ENCODE measurements around the gene FOSB.
A peak's percentile ranks its signal among the peaks of the same experiment; 100 is the strongest.
"Not testable (repeated sequence)": the region's sequence is repeated elsewhere in the genome, so short reads cannot be mapped to it uniquely, and the experiment has no call there.

The FOSB gene

DNA sequence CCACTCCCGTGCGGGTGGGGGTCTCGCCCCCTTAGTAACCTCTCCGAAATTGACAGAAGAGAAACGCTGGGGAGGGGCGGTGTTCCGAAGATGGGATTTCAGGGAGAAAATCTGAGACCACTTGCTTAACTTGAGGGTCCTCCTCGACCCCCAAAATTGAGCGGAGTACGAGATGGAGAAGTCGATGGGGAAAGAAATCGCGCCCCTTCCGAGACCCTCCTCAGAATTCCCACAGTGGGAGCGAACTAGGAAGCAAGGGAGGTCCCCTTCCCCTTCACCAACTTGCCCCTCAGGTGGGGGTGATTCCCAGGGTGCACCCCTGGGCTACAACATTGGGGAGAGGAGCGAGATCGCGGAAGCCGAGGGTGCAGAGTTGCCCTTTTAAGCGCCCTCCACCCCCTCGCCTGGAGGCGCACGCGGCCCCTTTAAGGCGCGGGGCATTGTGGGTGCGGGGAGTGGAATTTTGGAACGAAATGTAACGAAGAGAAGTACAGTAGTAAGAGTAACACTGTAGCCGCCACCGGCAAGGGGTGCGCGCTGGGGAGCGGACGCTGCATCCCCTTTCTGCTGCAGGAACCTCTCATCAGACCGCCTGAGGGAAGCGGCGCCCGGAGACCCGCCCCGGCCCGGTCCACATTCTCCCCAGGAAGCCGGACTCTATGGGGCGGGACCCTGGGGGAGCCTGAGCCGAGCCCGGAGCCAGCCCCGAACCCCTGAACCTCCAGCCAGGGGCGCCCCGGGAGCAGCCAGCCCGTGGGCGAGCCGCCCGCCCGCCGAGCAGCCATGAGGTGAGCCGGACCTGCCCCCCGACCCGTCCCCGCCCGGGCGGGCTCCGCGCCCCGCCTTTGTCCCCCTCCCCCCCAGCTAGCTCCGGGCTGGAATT lies 39.4 kb downstream of the FOSB start, which contains the start of gene VASP:
VASP (plus strand) TSS at position 491 of the 883 bp plus-strand sequence; CDS start at position 784, 293 bp downstream.
- peak; percentile 82 to 95 (median 87) for DNase-seq

DNA sequence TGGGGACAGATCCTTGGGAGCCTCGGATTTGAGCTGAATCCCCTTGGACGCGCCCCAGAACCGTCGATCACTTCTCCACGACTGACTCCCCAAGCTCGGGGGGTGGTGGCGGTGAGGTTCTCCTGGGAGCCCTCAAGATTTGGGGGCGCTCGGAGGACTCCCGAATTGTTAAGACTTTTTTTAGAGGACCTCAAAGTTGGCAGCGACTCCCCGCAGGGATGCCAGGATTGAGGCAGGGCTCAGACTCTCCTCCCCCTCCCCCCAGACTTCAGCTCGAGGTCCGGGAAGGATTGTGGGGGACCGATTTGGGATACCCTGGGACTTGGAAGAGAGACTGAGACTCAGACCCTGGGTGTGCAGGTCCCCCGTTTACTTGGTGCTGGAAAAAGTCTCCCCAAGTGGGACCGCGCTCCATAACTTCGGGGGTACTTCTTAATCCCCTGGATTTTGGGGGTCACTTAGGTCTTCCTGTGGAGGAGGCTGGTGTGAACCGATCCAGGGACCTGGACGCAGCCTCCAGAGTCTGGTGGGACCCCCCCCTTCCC lies 40.1 kb downstream of the FOSB start:
- no peak for DNase-seq

DNA sequence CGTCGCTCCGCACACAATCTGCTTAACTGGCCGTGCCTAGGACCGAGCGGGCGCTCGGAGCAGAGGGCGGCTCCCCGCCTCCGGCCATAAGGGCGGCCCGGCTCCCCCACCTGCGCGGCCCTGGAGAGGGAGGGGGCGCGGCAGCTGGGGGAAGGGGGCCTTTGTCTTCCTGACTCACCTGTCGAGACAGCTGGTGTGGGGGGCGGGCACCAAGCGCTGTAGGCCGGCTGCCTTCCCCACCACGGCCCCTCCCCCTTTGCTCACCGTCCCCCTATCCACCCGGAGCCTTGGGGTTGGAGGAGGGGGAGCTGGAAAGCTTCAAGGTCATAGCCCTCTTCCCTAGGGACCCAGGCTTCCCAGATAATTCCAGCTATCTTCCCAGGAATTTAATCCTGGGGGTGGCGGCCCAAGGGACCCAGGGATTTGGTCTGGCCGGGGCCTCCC lies 40.6 kb downstream of the FOSB start:
- DNase-seq = peak in 3 of 5 donors; percentile 29 to 45 (median 36)

DNA sequence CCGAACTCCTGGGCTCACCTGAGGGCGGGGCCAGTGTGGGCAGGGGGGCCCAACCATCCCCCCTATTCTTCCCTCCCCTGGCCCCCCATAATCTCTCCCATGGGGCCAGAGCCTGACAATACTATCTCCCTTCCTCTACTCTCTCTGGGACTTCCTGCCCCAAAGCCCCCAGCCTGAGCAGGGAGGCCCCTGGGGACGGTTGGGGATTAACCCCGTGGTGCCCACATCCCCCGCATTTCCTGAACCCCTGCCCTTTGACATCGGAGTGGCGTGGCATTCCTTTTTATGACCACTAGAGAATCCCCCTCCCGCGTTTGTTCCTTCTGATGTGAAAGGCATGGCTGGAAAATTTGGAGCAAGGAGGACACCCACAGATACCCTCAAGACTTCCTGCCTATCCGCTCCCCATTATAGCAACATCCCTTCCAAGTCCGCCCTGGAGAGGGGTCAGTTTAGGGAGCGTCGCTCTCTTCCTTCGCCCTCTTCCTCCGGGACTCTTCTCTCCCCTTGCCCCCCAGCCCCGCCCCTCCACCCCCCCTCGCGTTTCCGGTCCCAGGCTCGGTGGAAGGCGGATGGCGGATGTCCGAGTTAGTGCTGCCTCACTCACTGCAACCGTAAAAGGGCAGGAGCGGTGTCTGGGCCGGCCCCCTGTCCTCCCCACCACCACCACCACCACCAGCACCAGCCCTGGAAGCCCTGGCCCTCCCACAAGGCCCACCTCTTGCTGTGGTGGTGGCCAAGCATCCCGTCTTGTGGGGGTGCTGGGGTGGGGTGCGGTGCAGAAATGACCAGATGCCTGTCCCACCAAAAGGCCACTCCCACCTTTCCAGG lies 41.3 kb downstream of the FOSB start:
- DNase-seq = peak in 1 of 5 donors; percentile 66

DNA sequence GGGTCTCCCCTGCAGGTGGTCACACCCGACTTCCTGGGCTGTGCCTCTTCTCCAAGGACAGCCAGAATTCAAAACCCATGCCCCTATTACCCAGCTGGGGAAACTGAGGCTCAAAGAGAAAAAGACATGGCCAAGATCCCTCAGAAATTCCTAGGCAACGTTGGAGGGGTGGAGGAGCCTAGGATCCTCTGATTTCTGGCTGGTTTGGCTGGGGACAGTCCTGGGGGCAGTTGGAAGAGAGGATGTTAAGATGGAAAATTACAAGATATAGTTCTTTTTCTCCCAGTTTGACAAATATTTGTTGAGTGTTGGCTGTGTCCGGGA lies 41.9 kb downstream of the FOSB start:
- DNase-seq = no peak

DNA sequence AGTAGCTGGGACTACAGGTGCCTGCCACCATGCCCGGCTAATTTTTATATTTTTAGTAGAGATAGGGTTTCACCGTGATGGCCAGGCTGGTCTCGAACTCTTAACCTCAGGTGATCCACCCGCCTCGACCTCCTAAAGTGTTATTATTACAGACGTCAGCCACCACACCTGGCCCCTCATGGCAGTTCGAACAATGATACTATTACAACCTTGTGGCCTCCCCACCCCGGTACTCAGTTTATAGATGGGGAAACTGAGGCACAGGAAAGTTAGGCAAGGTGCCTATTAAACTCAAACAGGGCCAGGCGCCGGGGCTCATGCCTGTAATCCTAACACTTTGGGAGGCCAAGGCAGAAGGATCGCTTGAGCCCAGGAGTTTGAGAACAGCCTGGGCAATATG lies 42.6 kb downstream of the FOSB start:
- not testable (repeated sequence) for DNase-seq

DNA sequence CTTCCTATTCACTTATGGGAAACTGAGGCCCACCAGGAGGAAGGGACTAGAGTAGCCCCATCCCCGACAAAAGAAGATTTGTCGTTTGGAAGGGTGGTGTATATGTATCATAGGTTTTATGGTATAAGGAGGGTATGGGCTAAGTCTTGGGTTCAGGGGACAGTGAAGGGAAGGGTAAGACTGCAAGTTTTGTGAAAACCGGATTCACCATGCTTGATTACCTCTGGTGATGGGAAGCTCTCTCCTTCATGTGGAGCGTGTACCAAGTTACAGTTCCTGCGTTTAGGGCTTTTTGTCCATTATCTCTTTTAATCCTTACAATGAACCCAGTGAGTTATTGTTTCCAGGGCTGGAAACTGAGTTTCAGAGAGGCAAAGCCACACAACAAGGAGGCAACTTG lies 43.3 kb downstream of the FOSB start:
- no peak for DNase-seq

DNA sequence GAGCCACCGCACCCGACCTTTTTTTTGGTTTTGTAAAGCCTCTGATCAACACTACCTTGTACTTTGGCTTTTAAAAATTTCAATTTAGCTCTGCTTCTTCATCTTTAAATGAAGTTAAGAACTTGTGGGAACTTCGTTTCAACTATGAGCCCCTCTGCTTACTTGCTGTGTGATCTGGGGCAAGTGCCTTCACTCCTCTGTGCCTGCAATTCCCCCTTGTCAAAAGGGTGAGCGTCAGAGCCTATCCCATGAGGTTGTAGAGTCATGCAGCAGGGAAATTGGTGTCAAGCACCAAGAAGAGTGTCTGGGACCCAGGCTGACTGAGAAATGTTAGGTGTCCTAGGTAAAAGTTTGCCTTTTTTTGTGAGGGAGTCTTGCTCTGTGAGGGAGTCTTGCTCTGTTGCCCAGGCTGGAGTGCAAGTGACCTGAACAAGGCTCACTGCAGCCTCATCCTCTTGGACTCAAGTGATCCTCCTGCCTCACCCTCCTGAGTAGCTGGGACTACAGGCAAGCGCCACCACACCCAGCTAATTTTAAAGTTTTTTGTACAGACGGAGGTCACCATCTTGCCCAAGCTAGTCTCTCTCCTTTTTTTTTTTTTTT lies 45.2 kb downstream of the FOSB start:
- no peak for DNase-seq

DNA sequence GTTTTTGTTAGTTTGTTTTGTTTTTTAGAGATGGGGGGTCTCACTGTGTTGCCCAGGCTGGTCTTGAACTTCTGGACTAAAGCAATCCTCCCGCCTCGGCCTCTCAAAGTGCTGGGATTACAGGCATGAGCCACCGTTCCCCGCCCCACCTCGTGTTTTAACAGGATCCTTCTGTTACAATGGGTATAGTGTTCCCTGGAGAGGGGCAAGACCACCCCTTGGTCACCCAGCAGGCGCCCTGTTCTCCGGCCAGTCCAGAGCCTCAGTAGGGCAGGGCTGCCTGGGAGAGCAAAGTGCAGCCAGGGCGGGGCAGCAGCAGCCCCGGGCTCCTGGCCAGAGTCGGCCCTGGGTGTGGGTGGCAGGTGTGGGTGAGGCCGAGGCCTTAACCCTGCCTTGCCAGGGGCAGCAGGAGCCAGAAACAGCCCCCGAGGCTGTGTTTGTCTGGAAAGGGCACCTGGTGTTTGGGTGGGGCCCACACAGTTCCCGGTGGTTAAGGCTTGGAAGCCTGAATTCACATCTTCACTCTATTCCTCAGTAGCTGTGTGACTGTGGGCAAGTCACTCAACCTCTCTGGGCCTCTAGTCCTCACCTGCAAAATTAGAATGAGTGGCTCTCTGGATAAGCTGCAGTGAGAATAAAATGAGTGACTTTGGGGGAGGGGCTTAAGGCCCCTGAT lies 46.7 kb downstream of the FOSB start:
- DNase-seq = no peak

DNA sequence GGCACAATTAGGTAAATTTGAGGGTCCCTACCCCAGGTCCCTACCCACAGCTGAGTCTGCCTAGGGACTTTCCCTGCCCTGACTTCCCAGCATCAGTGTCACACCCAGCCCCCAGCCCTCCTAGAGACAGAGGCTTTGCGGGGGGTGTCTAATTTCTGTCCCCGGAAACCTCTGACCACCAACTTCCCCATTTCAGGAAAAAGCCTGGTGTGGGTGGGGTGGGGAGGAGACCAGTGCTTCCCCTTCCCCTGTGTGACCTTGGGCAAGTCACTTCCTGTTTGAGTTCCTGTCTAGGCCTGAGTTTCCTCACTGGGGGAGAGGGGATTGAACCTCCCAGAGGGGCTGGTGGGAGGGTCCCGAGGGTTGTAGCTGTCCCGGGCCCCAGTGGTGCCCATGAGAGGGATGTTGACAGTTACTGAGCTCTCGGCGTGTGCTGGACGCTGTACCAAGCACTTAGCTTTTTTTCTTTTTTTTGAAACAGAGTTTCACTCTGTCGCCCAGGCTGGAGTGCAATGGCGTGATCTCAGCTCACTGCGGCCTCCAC lies 47.4 kb downstream of the FOSB start:
- peak in 1 of 5 donors; percentile 33 for DNase-seq

DNA sequence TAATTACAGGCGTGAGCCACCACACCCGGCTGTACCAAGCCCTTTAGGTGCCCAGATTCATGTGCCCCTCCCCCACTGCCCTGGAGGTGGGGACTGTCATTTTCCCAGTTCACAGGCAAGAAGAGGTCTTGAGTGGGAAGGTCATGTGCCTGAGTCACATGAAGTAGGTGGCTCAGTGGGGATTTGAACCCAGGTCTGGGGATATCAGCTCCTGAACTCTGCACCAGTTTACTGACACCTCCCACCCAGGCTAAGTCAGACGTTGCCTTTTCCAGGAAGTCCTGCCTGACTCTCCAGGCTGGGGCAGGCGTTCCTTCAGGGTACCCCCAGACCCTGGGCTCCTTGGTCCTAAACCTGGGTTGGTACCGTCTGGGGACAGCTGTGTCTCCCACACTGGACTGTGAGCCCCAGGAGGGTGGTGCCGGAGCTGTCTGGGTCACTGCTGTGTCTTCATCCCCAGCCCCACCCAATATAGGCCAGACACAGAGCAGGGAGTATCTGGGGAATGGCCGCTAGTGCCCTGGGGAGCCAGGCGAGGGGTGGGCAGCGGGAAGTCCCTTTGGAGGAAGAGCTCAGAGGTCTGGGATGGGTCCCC lies 48.1 kb downstream of the FOSB start:
- no peak for DNase-seq

DNA sequence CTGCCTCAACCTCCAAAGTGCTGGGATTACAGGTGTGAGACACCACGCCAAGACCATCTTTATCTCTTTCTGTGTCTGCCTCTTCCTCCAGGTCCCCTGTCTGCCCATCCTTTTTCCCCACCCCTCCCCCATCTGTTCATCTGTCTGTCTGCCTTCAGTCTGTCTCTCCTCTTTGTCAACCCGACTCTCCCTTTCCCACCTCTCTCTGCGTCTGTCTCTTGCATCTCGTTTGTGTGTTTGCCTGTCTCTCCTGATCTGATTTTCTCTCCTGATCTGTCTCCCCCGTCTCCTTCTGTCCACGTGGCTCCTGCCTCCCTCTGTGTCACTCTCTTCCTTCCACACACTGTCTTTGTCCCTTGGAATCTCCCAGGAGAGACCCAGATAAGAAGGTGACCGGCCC lies 49.4 kb downstream of the FOSB start:
- no peak for DNase-seq

DNA sequence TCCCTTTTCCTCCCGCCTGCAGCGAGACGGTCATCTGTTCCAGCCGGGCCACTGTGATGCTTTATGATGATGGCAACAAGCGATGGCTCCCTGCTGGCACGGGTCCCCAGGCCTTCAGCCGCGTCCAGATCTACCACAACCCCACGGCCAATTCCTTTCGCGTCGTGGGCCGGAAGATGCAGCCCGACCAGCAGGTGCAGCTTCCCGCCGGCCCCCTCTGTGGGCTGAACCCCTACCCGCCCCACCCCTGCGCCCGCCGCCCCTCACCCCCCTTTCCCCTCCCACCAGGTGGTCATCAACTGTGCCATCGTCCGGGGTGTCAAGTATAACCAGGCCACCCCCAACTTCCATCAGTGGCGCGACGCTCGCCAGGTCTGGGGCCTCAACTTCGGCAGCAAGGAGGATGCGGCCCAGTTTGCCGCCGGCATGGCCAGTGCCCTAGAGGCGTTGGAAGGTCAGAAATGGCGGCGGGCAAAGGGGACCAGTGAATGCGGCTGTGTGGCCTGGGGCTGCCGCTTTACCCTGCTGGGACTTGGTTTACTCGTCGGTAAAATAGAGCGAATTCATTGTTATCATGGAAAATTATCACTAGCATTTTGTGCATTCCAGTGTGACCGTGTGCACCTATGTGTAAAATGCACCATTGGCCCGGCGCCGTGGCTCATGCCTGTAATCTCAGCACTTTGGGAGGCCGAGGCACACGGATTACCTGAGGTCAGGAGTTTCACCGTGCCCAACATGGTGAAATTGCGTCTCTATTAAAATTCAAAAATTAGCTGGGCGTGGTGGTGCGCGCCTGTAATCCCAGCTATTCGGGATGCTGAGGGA lies 50.1 kb downstream of the FOSB start:
- no peak for DNase-seq

DNA sequence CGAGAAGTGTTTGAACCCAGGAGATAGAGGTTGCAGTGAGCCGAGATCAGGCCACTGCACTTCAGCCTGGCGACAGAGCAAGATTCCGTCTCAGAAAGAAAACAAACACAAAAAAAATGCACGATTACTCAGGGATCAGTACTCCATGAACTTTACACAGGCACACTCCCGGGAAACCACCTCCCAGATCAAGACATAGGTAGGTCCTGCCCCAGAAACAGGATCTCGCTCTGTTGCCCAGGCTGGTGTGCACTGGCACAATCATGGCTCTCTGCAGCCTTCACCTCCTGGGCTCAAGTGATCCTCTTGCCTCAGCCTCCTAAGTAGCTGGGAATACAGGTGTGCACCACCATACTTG lies 50.7 kb downstream of the FOSB start:
- DNase-seq = no peak

DNA sequence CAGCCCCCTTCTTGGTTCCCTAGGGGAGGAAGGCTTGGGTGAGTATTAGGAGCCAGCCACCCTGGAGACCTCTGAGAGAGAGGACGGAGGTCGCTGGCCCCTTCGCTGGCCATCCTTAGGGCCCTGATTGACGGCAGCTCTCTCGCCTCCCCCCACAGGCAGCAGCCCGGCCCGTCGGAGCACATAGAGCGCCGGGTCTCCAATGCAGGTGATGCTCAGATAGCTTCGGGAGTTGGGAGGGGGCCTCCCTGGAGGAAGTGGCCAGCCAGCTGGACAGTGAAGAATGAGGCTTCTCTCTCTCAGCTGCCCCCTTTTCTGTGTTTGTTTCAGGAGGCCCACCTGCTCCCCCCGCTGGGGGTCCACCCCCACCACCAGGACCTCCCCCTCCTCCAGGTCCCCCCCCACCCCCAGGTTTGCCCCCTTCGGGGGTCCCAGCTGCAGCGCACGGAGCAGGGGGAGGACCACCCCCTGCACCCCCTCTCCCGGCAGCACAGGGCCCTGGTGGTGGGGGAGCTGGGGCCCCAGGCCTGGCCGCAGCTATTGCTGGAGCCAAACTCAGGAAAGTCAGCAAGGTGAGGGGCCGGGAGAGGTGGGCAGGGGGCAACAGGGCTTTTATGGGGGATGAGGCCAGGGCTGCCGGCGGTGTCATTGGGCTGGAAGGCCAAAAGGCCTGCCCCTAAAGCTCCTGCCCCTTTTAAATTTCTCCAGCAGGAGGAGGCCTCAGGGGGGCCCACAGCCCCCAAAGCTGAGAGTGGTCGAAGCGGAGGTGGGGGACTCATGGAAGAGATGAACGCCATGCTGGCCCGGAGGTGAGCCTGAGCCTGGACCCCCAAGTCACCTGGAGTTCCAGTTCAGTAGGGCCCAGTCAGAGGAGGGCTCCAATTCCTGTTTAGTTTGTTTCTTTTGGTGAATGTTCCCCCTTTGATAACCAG lies 54.5 kb downstream of the FOSB start:
- no peak for DNase-seq

DNA sequence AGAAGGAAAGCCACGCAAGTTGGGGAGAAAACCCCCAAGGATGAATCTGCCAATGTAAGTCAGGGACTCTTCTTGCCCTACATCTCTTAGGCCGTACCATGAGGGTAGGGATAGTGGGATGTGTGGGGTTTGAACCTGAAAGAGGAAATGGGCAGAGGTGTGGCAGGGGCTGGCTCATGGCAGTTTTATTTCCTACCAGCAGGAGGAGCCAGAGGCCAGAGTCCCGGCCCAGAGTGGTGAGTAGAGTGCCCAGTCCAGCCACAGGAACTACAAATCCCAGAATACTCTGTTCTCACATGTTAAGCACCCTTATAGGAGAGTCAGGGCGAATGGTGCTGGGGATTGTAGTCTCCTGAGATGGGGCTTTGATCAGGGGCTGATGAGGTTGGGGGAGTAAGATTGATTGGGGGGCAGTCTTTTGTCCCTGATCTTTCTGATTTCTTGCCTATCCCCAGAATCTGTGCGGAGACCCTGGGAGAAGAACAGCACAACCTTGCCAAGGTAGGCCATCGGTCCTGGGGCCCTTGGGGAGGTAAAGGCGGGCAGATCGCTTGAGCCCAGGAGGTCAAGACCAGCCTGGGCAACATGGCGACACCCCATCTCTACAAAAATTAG lies 56.0 kb downstream of the FOSB start:
- DNase-seq = peak in 4 of 5 donors; percentile 59 to 79 (median 62)

DNA sequence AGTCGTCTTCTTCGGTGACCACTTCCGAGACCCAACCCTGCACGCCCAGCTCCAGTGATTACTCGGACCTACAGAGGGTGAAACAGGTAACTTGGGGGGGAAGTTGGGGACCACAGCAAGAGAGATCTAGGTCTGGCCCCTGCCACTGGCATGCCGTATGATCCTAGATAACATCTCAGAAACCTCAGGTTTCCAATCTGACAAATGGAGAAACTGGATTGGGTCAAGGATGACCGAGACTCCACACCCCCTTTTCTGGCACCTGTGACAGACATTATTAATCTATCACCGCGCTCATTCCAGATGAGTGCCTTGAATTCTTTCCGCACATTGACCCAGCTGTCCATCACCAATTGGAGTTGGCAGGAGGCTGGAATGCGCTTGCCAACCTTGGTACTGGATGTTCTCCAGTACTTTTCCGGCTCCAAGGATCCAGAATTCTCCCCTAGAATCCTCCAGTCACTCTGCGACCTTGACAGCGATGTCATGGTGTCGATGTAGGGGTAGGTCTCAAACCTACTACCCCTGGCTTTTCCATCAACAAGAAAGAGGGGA lies 56.9 kb downstream of the FOSB start:
- no peak for DNase-seq
